ENCODE data around the gene CLDN17. TPM values are rescaled to one million over a fixed set of nuclear protein-coding genes. Genes with fewer than 3 reads are reported as not detected.

Gene CLDN17
- total RNA-seq, 3 donors from 2014 or later: not detected

- DNase-seq (no peak), ATAC-seq (no peak)
- no peaks in the 10 kb centered on the region for H3K4me1 ChIP-seq (ENCODE audit: low read depth)
- H3K36me3 ChIP-seq (ENCODE audit: low read depth): no peaks in the 10 kb centered on the region
- no peaks in the 10 kb centered on the region for H3K9me3 ChIP-seq
- intact Hi-C loops (cut with DNase I, micrococcal nuclease): no loop called here
- no peak overlapping the region for H3K4me3 ChIP-seq
- TF ChIP-seq CTCF (IDR thresholded peaks at IDR 0.05): no peak
Observed at GRCh38 chr21:30126576-30126975, 40.0 kb downstream of the CLDN17 start.

GRCh38 chr21:30117631-30118030 is 49.0 kb downstream of the CLDN17 start:
- DNase-seq: no peak
- intact Hi-C loops (cut with DNase I, micrococcal nuclease): no loop called here

GRCh38 chr21:30116479-30116878 is 50.1 kb downstream of the CLDN17 start:
- no peaks in the 10 kb centered on the region for H3K36me3 ChIP-seq (ENCODE audit: low read depth)
- ATAC-seq: no peak
- H3K4me3 ChIP-seq: no peak overlapping the region
- no peaks in the 10 kb centered on the region for H3K9me3 ChIP-seq
- intact Hi-C loops (cut with DNase I, micrococcal nuclease): no loop called here
- no peaks in the 10 kb centered on the region for H3K4me1 ChIP-seq (ENCODE audit: low read depth)
- no peak for DNase-seq
- no peak for TF ChIP-seq CTCF (IDR thresholded peaks at IDR 0.05)

More at GRCh38 chr21:30117631-30118030, 49.0 kb downstream of the CLDN17 start:
- Histone ChIP-seq H3K4me3 (no peak overlapping the region), H3K4me1 (ENCODE audit: low read depth) (no peaks in the 10 kb centered on the region), H3K36me3 (ENCODE audit: low read depth) (no peaks in the 10 kb centered on the region), H3K9me3 (no peaks in the 10 kb centered on the region)
- ATAC-seq: no peak
- no peak for TF ChIP-seq CTCF (IDR thresholded peaks at IDR 0.05)

Other genes starting within 250 kb of the CLDN17 start
- under 1 TPM in 2 of 3 donors, not detected in 1; 0.38 to 0.41 TPM for gene GRIK1, start 226.8 kb downstream of the CLDN17 start, total RNA-seq
- gene CLDN8, start 49.3 kb upstream of the CLDN17 start, total RNA-seq: 10 to 100 TPM; 14.5 to 61.9 (median 35.8) TPM
- not detected for gene KRTAP24-1, start 116.1 kb upstream of the CLDN17 start, total RNA-seq
- not detected for gene KRTAP25-1, start 122.7 kb upstream of the CLDN17 start, total RNA-seq
- gene KRTAP26-1, start 153.5 kb upstream of the CLDN17 start, total RNA-seq: not detected
- not detected for gene KRTAP27-1, start 170.9 kb upstream of the CLDN17 start, total RNA-seq
- not detected for gene KRTAP23-1, start 181.8 kb upstream of the CLDN17 start, total RNA-seq
- gene KRTAP13-2, start 205.5 kb upstream of the CLDN17 start, total RNA-seq: 10 to 100 TPM in 1 of 3 donors, 1 to 10 TPM in 1, under 1 TPM in 1; 0.47 to 15.0 (median 2.9) TPM
- gene KRTAP13-1, start 229.2 kb upstream of the CLDN17 start, total RNA-seq: not detected

Measured in mucosa of descending colon (tissue), 3 donors.